NCI-H82 (cell line): ENCODE data around the gene MICOS13.

ENCODE experiments used
- DNase-seq: peaks from one replicate; lab custom pipeline; 2025; lab: John Stamatoyannopoulos, UW

The MICOS13 gene

DNA sequence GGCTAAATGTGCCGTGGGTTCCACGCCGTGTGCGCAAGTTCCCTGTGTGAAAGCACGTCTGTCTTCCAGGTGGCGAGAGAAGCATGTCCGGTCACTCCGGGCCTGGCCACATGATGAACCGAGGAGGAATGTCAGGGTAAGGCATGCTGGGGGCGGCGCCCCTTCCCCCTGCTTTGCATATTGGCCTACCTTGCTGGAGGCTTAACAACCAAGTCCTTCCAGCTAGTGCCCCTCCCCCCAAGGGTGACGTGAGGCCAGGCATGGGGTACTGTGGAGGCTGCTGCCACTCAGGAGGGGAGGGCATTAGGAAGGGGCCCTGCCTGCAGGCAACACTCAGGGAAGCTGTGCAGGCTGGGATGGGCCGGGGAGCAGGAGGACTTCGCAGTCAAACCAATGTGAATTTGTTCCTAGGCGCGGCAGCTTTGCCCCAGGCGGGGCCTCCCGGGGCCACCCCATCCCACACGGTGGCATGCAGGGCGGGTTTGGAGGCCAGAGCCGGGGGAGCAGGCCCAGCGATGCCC lies 12.5 kb downstream of the MICOS13 start:
- peak; percentile 56 for DNase-seq

- no peak for DNase-seq
Measured at GRCh38 chr19:5666921-5667610, 13.2 kb downstream of the MICOS13 start.

- DNase-seq: no peak
Measured at GRCh38 chr19:5665781-5666513, 14.4 kb downstream of the MICOS13 start.

DNA sequence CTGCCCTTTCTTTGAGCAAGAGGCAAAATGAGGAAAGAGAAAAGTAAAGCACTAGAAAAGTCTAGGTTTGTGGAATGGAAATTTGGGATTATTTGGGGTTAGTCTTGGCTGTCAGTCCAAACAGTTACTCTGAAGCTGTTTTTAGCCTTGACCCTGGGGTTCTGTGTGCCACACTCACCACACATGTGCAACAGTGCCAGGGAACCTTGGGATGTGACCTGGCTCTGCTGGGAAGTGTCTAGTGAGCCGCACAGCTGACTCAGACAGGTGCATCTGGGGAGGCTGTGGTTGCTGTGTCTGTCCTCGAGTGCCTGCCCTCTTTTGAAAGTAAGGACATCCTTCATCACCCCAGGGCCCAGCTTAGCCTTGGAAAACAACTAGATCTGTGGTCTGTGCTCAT lies 15.8 kb downstream of the MICOS13 start:
- no peak for DNase-seq

GRCh38 chr19:5663904-5664303 lies 16.4 kb downstream of the MICOS13 start:
- no peak for DNase-seq

DNA sequence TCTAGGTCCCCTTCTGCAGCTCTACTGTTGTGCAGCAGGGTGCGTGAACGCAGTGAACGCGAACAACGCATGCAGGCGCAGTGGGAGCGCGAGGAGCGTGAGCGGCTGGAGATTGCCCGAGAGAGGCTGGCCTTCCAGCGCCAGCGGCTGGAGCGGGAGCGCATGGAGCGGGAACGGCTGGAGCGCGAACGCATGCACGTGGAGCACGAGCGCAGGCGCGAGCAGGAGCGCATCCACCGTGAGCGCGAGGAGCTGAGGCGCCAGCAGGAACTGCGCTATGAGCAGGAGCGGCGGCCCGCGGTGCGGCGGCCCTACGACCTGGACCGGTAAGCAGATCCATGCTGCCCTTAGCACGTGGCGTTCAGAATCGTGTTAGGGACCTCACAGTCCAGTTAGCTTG lies 18.8 kb downstream of the MICOS13 start:
- DNase-seq: no peak

- no peak for DNase-seq
Measured at GRCh38 chr19:5655412-5655811, 24.9 kb downstream of the MICOS13 start.

- no peak for DNase-seq
Measured at GRCh38 chr19:5654931-5655330, 25.4 kb downstream of the MICOS13 start.

GRCh38 chr19:5652261-5652660 lies 28.1 kb downstream of the MICOS13 start:
- no peak for DNase-seq

DNA sequence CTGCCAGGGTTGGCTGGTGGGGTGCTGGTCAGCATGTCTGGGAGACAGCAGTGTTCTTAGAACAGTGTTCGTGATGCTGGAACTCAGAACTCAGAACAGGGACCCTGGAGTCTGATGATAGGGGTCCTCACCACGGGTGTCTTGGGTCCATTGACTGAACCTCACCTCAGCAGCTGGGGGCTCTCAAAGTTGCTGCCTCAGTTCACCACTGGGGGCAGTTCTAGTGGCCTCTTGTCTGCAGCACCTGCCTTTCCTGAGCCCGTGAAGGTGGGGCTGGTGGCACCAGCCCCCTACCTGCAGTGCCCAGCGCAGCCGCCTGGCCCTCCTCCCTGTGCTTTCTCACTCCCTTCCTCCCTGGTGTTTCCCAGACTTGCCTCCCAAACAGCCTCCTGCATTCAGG lies 29.0 kb downstream of the MICOS13 start:
- DNase-seq: no peak

GRCh38 chr19:5648464-5648863 lies 31.9 kb downstream of the MICOS13 start:
- DNase-seq: no peak

- no peak for DNase-seq
Measured at GRCh38 chr19:5646703-5647102, 33.6 kb downstream of the MICOS13 start.

DNA sequence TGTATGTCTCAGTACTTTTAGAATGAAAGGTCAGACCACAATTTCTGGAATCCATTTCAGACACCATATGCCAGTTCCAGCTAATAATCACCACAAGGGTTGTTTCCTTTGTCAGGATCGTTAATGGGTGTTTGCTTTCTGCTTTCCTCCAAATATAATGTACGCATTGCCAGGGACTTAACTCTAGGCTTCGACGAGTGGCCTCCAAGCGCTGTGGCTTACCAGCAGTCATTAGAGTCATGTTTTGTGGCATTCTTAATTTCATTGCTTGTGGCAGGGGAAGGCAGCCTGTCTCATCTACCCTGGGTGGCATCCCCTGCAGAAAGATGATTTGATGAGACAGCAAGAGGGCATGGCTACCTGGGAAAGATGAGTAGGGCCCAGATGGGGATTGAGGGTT lies 34.9 kb downstream of the MICOS13 start:
- DNase-seq: no peak

- DNase-seq: no peak
Measured at GRCh38 chr19:5644037-5644436, 36.3 kb downstream of the MICOS13 start.

- no peak for DNase-seq
Measured at GRCh38 chr19:5643060-5643459, 37.3 kb downstream of the MICOS13 start.

GRCh38 chr19:5642204-5642603 lies 38.1 kb downstream of the MICOS13 start:
- no peak for DNase-seq

- no peak for DNase-seq
Measured at GRCh38 chr19:5641171-5641570, 39.1 kb downstream of the MICOS13 start.

DNA sequence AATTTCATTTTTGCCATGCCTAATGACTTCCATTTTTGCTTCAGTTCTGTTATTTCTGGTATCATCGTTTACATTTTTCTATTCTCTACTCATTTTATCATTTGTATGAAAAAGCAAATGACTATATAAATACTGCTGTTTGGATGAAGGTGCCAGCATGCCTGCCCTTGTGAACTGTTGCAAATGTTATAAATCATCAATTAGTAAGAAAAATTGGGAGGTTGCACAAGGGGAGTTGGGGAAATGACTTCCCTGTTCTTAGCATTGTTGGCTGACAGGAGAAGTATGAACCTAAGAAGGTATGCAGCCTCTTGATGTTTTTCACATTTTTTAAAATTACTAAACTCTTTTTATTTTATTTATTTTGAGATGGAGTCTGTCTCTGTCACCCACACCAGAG lies 42.3 kb downstream of the MICOS13 start:
- DNase-seq: no peak

DNA sequence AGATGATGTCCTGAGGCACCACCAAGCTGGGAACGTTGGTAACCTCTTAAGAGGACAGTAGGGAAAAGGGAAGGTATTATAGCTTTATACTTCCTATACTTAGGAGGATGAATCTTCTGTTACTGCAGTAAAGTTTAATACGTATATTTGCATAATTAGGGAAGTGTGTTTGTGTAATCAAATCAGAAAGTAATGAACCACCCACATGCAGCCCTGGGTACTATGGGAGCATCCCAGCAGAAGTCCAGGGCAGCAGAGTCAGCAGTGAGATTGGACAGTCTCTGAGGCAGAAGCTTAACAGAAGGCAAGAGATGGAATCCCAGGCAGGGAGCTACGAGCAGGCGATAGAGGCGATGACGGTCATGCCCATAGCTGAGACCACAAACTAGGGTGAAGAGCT lies 44.9 kb downstream of the MICOS13 start:
- DNase-seq: no peak

DNA sequence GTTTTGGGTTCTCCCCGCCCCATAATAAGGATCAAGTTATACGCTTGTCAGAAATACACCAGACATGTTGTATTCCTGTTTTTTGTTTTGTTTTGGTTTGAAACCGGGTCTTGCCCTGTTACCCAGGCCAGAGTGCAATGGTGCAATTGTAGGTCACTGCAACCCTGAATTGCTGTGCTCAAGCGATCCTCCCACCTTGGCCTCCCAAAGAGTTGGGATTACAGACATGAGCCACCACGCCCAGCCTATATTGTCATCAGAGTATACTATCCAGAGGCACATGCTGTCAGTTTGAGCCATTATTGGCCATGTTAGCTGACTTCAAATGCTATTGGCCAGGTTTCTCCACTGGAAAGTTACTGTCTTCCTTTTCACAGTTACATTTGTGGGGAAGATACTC lies 47.7 kb downstream of the MICOS13 start:
- no peak for DNase-seq

GRCh38 chr19:5632241-5632612 lies 48.1 kb downstream of the MICOS13 start:
- DNase-seq: no peak

DNA sequence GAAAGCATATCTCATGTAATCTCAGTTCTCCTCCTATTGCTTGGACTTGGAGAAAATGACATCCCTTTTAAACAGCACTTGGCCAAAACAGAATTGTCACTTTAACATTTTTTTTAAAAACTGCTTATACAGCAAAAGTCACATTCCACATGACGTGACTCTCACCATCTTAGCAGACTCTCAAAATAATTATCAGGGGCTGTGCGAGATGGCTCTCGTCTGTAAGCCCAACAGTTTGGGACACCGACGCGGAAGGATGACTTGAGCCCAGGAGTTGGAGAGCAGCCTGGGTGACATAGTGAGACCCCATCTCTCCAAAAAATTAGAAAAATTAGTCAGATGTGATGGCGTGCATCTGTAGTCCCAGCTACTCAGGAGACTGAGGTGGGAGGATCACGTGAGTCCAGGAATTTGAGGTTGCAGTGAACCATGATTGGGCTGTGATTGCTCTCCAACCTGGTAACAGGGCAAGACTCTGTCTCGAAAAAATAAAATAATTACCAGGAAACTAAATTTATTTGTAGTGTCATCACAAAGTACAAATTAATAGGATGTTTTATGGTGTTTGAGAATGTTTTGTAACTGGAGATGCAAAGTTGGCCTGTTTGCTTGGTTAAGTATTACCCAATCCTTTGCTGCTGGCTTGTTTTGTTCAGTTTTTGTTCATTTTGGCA lies 48.6 kb downstream of the MICOS13 start:
- no peak for DNase-seq

DNA sequence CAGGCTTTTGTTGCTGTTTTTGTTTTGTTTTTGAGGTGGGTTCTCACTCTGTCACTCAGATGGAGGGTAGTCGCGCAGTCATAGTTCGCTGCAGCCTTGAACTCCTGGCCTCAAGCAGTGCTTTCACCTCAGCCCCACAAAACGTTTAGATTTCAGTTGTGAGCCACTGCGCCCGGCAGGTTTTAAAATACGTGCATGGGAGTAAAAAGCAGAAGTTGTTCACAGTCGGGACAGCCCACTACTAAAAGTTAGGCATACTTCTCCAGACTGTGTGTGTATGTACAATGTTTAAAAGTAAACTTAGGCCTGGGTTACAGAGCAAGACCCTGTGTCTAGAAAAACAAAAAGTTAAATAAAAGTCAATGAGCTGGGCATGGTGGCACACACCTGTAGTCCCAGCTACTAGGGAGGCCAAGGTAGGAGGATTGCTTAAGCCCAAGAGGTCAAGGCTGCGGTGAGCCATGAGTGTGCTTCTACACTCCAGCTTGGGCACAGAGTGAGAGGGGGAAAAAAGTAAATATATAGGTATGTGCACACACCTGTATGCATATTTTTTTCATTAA lies 51.3 kb downstream of the MICOS13 start:
- DNase-seq: no peak
